ENCODE data around the gene YARS1.

DNA sequence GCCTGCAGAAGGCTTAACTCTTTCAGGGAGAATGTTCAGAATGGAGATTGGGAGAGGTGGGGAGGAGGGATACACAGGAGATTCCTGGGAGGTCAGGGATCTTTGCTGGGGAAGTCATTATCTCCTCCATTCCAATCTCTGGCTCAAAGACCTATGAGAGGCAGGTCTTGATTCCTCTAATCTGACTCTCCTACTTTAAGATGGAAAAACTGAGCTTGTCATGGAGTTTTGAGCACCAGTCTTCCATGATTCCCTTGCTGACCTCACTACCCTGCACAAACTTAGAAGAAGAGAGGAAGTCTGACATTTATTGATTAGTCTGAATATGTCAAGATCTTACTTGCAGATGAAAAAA lies 73.1 kb downstream of the YARS1 start:
- TF ChIP-seq POLR2A (IDR thresholded peaks at IDR 0.05) (no peak), CTCF (IDR thresholded peaks at IDR 0.05) (no peak)

Measured in lower leg skin (tissue), 3 donors.